WTC11 (cell line): ENCODE measurements around the gene TPCN2. TPM values are rescaled to one million over a fixed set of nuclear protein-coding genes. Genes with fewer than 3 reads are reported as not detected.

ENCODE experiments used
- ATAC-seq: fragments of 200-7000 bp; cut with Tn5 transposase; 2 replicates; pipeline ENCODE4 v1.10.0; 2021; ENCODE audit warnings: mild to moderate bottlenecking, moderate library complexity
- CTCF ChIA-PET: fragments of 300-600 bp; sonication (Branson Sonifier 250); formaldehyde crosslinking; loops from one replicate; lab custom pipeline; 2021; ENCODE audit warnings: antibody characterized with exemption; lab: Charles Lee
- POLR2A ChIA-PET: fragments of 350-600 bp; sonication (Branson Sonifier 250); formaldehyde crosslinking; loops from one replicate; lab custom pipeline; 2021; ENCODE audit warnings: antibody characterized with exemption; lab: Charles Lee
- DNase-seq: peaks from one replicate; pipeline ENCODE4 v3.0.0; 2021; ENCODE audit warnings: low spot score
- H3K27ac Mint-ChIP-seq: 2 replicates; pipeline ENCODE4 v1.8.0; 2021; ENCODE audit warnings: mixed read lengths
- H3K27me3 Mint-ChIP-seq: 2 replicates; pipeline ENCODE4 v1.8.0; 2021; ENCODE audit warnings: low read depth, mild to moderate bottlenecking, moderate library complexity, mixed read lengths
- H3K36me3 Mint-ChIP-seq: 2 replicates; pipeline ENCODE4 v1.8.0; 2021; ENCODE audit warnings: mixed read lengths
- H3K4me1 Mint-ChIP-seq: 2 replicates; pipeline ENCODE4 v1.8.0; 2022; ENCODE audit warnings: mixed read lengths
- H3K4me3 Mint-ChIP-seq: 2 replicates; pipeline ENCODE4 v1.8.0; 2021; ENCODE audit warnings: mild to moderate bottlenecking, moderate library complexity, mixed read lengths
- H3K9me3 Mint-ChIP-seq: 2 replicates; pipeline ENCODE4 v1.8.0; 2021; ENCODE audit warnings: mixed read lengths
- CREB1 ChIP-seq: sonication (generic); formaldehyde crosslinking; IDR thresholded peaks from 2 replicates; pipeline ENCODE4 v1.8.0; 2023; ENCODE audit warnings: mild to moderate bottlenecking, missing genetic modification reagents
- ETV6 ChIP-seq: sonication (generic); formaldehyde crosslinking; IDR thresholded peaks from 2 replicates; pipeline ENCODE4 v1.8.1; 2022; ENCODE audit warnings: mild to moderate bottlenecking, missing genetic modification reagents
- FOXK1 ChIP-seq: sonication (generic); formaldehyde crosslinking; IDR thresholded peaks from 2 replicates; pipeline ENCODE4 v1.8.0; 2022; ENCODE audit warnings: mild to moderate bottlenecking, moderate library complexity, missing genetic modification reagents
- MXD4 ChIP-seq: fragments of 250-450 bp; sonication (Bioruptor Pico); IDR thresholded peaks from 2 replicates; pipeline ENCODE4 v1.8.0; 2021; ENCODE audit warnings: mild to moderate bottlenecking, moderate library complexity, borderline replicate concordance
- NFYB ChIP-seq: sonication (generic); formaldehyde crosslinking; conservative IDR thresholded peaks from 2 replicates; pipeline ENCODE4 v1.8.0; 2022; ENCODE audit warnings: low read depth, missing genetic modification reagents
- NR1H2 ChIP-seq: sonication (generic); formaldehyde crosslinking; IDR thresholded peaks from 2 replicates; pipeline ENCODE4 v1.9.0; 2021; ENCODE audit warnings: mild to moderate bottlenecking, moderate library complexity, missing genetic modification reagents
- OVOL2 ChIP-seq: fragments of 250-450 bp; sonication (Bioruptor Pico); IDR thresholded peaks from 2 replicates; pipeline ENCODE4 v1.9.0; 2021; ENCODE audit warnings: mild to moderate bottlenecking, borderline replicate concordance
- RELA ChIP-seq: sonication (generic); formaldehyde crosslinking; IDR thresholded peaks from 2 replicates; pipeline ENCODE4 v1.8.1; 2022; ENCODE audit warnings: missing genetic modification reagents, mild to moderate bottlenecking, borderline replicate concordance
- SMAD3 ChIP-seq: sonication (generic); formaldehyde crosslinking; IDR thresholded peaks from 2 replicates; pipeline ENCODE4 v1.8.0; 2022; ENCODE audit warnings: missing genetic modification reagents, mild to moderate bottlenecking, borderline replicate concordance
- SMAD4 ChIP-seq: sonication (generic); formaldehyde crosslinking; IDR thresholded peaks from 2 replicates; pipeline ENCODE4 v1.8.0; 2022; ENCODE audit warnings: mild to moderate bottlenecking, missing genetic modification reagents
- SOX15 ChIP-seq: fragments of 250-450 bp; sonication (Bioruptor Pico); IDR thresholded peaks from 2 replicates; pipeline ENCODE4 v1.9.0; 2021; ENCODE audit warnings: mild to moderate bottlenecking
- SP1 ChIP-seq: sonication (generic); formaldehyde crosslinking; conservative IDR thresholded peaks from 2 replicates; pipeline ENCODE4 v1.8.1; 2022; ENCODE audit warnings: missing genetic modification reagents
- TEAD4 ChIP-seq: sonication (generic); formaldehyde crosslinking; IDR thresholded peaks from 2 replicates; pipeline ENCODE4 v1.8.0; 2022; ENCODE audit warnings: mild to moderate bottlenecking, missing genetic modification reagents
- ZBTB21 ChIP-seq: sonication (generic); formaldehyde crosslinking; IDR thresholded peaks from 2 replicates; pipeline ENCODE4 v1.8.1; 2023; ENCODE audit warnings: mild to moderate bottlenecking, missing genetic modification reagents, borderline replicate concordance
- ZNF121 ChIP-seq: sonication (generic); formaldehyde crosslinking; IDR thresholded peaks from 2 replicates; pipeline ENCODE4 v1.8.0; 2023; ENCODE audit warnings: missing genetic modification reagents
- ZNF263 ChIP-seq: sonication (generic); formaldehyde crosslinking; IDR thresholded peaks from 2 replicates; pipeline ENCODE4 v1.8.1; 2022; ENCODE audit warnings: low read depth, mild to moderate bottlenecking, moderate library complexity, missing genetic modification reagents
- ZNF317 ChIP-seq: sonication (generic); formaldehyde crosslinking; IDR thresholded peaks from 2 replicates; pipeline ENCODE4 v1.8.1; 2023; ENCODE audit warnings: low read depth, mild to moderate bottlenecking, moderate library complexity, missing genetic modification reagents, borderline replicate concordance
- ZNF423 ChIP-seq: fragments of 250-450 bp; sonication (Bioruptor Pico); IDR thresholded peaks from 2 replicates; pipeline ENCODE4 v2.1.2; 2022; ENCODE audit warnings: mild to moderate bottlenecking, moderate library complexity
- total RNA-seq: library from RNA; stranded (reverse); gene quantifications from 3 replicates; pipeline ENCODE4 v1.2.3, GENCODE V29; 2021
- TF ChIP-seq, protein P1 (sequence below): sonication (generic); formaldehyde crosslinking; IDR thresholded peaks from 2 replicates; pipeline ENCODE4 v1.8.1; 2023; ENCODE audit warnings: mild to moderate bottlenecking, missing genetic modification reagents
- TF ChIP-seq, protein P2 (sequence below): sonication (generic); formaldehyde crosslinking; IDR thresholded peaks from 2 replicates; pipeline ENCODE4 v1.8.0; 2022; ENCODE audit warnings: mild to moderate bottlenecking, missing genetic modification reagents
- TF ChIP-seq, protein P3 (sequence below): fragments of 250-450 bp; sonication (Bioruptor Pico); IDR thresholded peaks from 2 replicates; pipeline ENCODE4 v1.9.0; 2021; ENCODE audit warnings: mild to moderate bottlenecking
- TF ChIP-seq, protein P4 (sequence below): sonication (generic); formaldehyde crosslinking; IDR thresholded peaks from 2 replicates; pipeline ENCODE4 v1.8.0; 2022; ENCODE audit warnings: mild to moderate bottlenecking, missing genetic modification reagents
- TF ChIP-seq, protein P5 (sequence below): fragments of 250-450 bp; sonication (Bioruptor Pico); IDR thresholded peaks from 2 replicates; pipeline ENCODE4 v1.9.0; 2021; ENCODE audit warnings: mild to moderate bottlenecking
- TF ChIP-seq, protein P6 (sequence below): sonication (generic); formaldehyde crosslinking; IDR thresholded peaks from 2 replicates; pipeline ENCODE4 v1.8.1; 2022; ENCODE audit warnings: mild to moderate bottlenecking, moderate library complexity, missing genetic modification reagents

The TPCN2 gene
- total RNA-seq, 1 experiment from 2014 or later, result 24.6 TPM

DNA sequence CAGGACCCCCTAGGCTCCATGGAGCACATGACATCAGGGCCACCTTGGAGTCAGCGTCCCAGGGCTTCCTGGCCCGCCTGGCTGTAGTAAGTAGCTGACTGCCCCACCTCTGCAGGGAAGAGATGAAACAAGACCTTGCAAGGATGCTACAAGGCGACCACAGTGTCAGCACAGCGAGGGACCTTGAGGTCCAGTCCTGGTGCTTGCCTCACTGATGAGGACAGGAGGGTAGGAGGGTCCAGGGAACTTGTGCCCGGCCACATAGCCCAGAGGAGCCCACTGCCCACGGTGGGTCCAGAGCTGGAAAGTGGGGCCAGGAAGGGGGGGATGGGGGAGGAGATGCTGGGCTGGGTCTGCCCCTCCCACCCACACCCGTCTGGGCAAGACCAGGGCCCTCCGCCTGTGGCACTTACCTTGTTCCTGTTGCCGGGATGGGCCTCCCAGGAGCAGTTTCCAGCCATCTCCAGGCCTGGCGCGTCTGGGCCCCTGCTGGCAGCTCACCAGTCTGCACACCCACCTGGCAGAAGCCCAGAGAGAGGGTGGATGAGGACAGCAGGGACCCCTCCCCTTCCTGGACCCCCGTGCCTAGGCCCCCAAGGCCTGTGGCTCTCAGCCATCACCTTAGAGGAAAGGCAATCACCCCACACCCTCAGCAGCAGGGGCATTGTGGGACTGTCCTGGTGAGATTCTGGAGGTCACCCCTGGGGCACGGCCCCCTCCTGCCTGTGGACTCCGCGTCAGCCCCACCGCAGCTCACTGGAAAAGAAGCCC is 39.1 kb upstream of the TPCN2 start (continued):
- TF ChIP-seq, protein P1, sequence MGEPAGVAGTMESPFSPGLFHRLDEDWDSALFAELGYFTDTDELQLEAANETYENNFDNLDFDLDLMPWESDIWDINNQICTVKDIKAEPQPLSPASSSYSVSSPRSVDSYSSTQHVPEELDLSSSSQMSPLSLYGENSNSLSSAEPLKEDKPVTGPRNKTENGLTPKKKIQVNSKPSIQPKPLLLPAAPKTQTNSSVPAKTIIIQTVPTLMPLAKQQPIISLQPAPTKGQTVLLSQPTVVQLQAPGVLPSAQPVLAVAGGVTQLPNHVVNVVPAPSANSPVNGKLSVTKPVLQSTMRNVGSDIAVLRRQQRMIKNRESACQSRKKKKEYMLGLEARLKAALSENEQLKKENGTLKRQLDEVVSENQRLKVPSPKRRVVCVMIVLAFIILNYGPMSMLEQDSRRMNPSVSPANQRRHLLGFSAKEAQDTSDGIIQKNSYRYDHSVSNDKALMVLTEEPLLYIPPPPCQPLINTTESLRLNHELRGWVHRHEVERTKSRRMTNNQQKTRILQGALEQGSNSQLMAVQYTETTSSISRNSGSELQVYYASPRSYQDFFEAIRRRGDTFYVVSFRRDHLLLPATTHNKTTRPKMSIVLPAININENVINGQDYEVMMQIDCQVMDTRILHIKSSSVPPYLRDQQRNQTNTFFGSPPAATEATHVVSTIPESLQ (CRISPR knock-in tag), result no peak
- TF ChIP-seq RELA (CRISPR knock-in tag), result no peak
- no peak for TF ChIP-seq ZNF263 (CRISPR knock-in tag)
- TF ChIP-seq SMAD4 (CRISPR knock-in tag), result no peak
- no peak for TF ChIP-seq MXD4 (CRISPR knock-in tag)
- TF ChIP-seq CREB1 (CRISPR knock-in tag), result no peak
- no peak for TF ChIP-seq ZNF121 (CRISPR knock-in tag)
- TF ChIP-seq, protein P2, sequence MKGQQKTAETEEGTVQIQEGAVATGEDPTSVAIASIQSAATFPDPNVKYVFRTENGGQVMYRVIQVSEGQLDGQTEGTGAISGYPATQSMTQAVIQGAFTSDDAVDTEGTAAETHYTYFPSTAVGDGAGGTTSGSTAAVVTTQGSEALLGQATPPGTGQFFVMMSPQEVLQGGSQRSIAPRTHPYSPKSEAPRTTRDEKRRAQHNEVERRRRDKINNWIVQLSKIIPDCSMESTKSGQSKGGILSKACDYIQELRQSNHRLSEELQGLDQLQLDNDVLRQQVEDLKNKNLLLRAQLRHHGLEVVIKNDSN, result no peak

DNA sequence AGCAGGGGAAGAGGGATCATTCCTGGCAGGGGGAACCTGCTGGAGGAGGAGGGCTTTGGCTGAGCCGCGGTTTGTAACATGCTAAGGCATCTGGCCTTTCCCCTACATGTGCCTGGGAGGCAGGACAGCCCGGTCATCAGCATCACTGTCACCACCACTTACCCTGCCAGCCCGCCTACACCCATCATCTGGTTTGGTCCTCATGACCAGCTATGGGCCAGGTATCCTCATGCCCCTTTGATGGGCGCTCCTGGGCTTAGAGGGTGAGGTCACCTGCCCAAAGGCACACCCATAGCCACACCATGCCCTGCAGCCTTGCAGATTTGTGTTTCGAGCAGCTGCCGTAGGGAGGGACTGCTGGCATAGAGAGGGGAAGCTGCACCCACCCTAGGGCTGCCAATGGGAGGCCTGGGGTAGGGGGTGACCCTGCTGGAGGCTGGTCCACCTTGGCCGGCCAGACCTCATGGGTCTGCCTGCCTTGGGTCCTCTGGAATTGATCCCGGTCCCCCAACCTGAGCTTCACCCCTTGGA is 38.3 kb upstream of the TPCN2 start:
- H3K4me3 Mint-ChIP-seq, result peak overlapping the region; percentile 10
- H3K9me3 Mint-ChIP-seq, result no peaks in the 10 kb centered on the region
- DNase-seq (no peak), ATAC-seq (no peak)
- TF ChIP-seq NFYB (CRISPR knock-in tag) (no peak), ZNF317 (no peak), SMAD3 (no peak)
- ChIA-PET POLR2A (interaction anchor here (1.0 kb wide), 1 partner anchor 32 kb away, joined by 3 read pairs; no protein-coding TSS in a partner anchor), CTCF (interaction anchor here (0.6 to 6.6 kb wide), 8 partner anchors 10 to 76 kb away, joined by 3 to 50 read pairs (median 12); partner anchors contain the start of gene TPCN2)
- no peaks in the 10 kb centered on the region for H3K36me3 Mint-ChIP-seq
- peaks cover 41% of the 10 kb centered on the region for H3K4me1 Mint-ChIP-seq
- peaks cover 5% of the 10 kb centered on the region for H3K27me3 Mint-ChIP-seq
- no peak overlapping the region for H3K27ac Mint-ChIP-seq

DNA sequence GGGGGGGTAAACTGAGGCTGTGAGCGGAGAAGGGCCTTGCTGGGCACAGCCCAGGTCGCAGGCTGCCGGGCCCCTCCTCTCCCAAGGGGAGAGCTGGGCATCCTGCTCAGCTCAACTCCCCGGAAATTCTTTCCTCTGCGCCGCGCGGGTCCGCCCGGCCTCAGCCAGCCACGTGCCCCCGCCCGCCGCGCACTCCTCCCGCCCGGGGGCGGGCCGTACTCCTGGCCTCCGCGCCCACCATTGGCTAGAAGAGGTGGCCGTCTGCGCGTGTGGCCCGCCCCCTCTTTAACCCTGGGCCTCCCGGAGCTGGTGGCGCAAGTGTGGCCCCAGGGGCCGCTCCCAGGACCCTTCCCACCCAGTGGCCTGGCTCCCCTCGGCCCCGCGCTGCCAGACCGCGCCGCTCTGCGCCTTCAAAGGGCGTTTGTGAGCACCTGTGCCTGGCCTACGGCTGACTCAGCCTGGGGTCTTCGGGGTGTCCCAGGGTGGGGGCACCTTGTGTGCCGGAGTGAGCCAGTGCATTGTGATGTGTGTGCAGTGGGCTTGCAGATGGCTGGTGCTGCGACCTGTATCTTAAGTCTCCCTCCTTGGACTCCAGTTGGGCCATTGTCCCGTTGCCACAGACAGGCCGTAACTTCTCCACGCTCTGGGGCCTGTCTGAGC is 37.6 kb upstream of the TPCN2 start:
- Mint-ChIP-seq H3K27ac (no peak overlapping the region), H3K9me3 (peaks cover under 1% of the 10 kb centered on the region; the same call in 1 of the 2 replicates), H3K4me3 (peak overlapping the region; percentile 39), H3K27me3 (peaks cover 5% of the 10 kb centered on the region), H3K4me1 (peaks cover 41% of the 10 kb centered on the region), H3K36me3 (no peaks in the 10 kb centered on the region)
- ATAC-seq (peak; percentile 82), DNase-seq (peak; percentile 85)
- POLR2A ChIA-PET, result interaction anchor here (0.7 to 1.0 kb wide), 3 partner anchors 13 to 31 kb away, joined by 3 read pairs; no protein-coding TSS in a partner anchor
- CTCF ChIA-PET, result interaction anchor here (0.6 to 6.6 kb wide), 10 partner anchors 8 to 75 kb away, joined by 3 to 50 read pairs (median 6); partner anchors contain the start of gene TPCN2
- TF ChIP-seq, protein P3, sequence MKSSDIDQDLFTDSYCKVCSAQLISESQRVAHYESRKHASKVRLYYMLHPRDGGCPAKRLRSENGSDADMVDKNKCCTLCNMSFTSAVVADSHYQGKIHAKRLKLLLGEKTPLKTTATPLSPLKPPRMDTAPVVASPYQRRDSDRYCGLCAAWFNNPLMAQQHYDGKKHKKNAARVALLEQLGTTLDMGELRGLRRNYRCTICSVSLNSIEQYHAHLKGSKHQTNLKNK (CRISPR knock-in tag), result no peak
- peak; percentile 70; the same call in 1 of the 2 replicates for TF ChIP-seq FOXK1
- TF ChIP-seq NR1H2 (CRISPR knock-in tag), result no peak
- peak; percentile 89 for TF ChIP-seq SP1 (CRISPR knock-in tag)
- TF ChIP-seq SOX15 (CRISPR knock-in tag), result no peak
- TF ChIP-seq, protein P2, result peak; percentile 71; the same call in 1 of the 2 replicates
- TF ChIP-seq, protein P4, sequence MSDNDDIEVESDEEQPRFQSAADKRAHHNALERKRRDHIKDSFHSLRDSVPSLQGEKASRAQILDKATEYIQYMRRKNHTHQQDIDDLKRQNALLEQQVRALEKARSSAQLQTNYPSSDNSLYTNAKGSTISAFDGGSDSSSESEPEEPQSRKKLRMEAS (CRISPR knock-in tag), result peak; percentile 77; the same call in 1 of the 2 replicates
- TF ChIP-seq, protein P5, sequence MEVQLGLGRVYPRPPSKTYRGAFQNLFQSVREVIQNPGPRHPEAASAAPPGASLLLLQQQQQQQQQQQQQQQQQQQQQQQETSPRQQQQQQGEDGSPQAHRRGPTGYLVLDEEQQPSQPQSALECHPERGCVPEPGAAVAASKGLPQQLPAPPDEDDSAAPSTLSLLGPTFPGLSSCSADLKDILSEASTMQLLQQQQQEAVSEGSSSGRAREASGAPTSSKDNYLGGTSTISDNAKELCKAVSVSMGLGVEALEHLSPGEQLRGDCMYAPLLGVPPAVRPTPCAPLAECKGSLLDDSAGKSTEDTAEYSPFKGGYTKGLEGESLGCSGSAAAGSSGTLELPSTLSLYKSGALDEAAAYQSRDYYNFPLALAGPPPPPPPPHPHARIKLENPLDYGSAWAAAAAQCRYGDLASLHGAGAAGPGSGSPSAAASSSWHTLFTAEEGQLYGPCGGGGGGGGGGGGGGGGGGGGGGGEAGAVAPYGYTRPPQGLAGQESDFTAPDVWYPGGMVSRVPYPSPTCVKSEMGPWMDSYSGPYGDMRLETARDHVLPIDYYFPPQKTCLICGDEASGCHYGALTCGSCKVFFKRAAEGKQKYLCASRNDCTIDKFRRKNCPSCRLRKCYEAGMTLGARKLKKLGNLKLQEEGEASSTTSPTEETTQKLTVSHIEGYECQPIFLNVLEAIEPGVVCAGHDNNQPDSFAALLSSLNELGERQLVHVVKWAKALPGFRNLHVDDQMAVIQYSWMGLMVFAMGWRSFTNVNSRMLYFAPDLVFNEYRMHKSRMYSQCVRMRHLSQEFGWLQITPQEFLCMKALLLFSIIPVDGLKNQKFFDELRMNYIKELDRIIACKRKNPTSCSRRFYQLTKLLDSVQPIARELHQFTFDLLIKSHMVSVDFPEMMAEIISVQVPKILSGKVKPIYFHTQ (CRISPR knock-in tag), result no peak
- peak; percentile 52; the same call in 1 of the 2 replicates for TF ChIP-seq ZNF423 (CRISPR knock-in tag)
- TF ChIP-seq ETV6 (CRISPR knock-in tag), result peak; percentile 82
- no peak for TF ChIP-seq OVOL2
- TF ChIP-seq, protein P6, sequence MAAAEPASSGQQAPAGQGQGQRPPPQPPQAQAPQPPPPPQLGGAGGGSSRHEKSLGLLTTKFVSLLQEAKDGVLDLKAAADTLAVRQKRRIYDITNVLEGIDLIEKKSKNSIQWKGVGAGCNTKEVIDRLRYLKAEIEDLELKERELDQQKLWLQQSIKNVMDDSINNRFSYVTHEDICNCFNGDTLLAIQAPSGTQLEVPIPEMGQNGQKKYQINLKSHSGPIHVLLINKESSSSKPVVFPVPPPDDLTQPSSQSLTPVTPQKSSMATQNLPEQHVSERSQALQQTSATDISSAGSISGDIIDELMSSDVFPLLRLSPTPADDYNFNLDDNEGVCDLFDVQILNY (CRISPR knock-in tag), result 0 out of 2 replicates have a peak, but pooled peaks have one; percentile 27
- no peak for TF ChIP-seq ZBTB21 (CRISPR knock-in tag)
- no peak for TF ChIP-seq TEAD4
